ENCODE measurements around the gene SPATA20.

SPATA20 gene

GRCh38 chr17:50519141-50519834 is 27.7 kb upstream of the SPATA20 start:
- TF ChIP-seq FOXM1 (IDR thresholded peaks at IDR 0.05; ENCODE audit: borderline replicate concordance, low read depth) = no peak
- TF ChIP-seq TCF12 (IDR thresholded peaks at IDR 0.05; ENCODE audit: low read depth) = no peak
- no peak for TF ChIP-seq RAD21 (IDR thresholded peaks at IDR 0.05; ENCODE audit: low read depth)
- TF ChIP-seq NFIC (IDR thresholded peaks at IDR 0.05) = no peak
- no peak for TF ChIP-seq EP300 (IDR thresholded peaks at IDR 0.05; ENCODE audit: borderline replicate concordance)
- TF ChIP-seq TEAD4 (IDR thresholded peaks at IDR 0.05) = no peak
- no peak for TF ChIP-seq YY1 (IDR thresholded peaks at IDR 0.05; ENCODE audit: low read depth)
- TF ChIP-seq REST (IDR thresholded peaks at IDR 0.05; ENCODE audit: low read depth) = no peak
- no peak for TF ChIP-seq CEBPB (IDR thresholded peaks at IDR 0.05)
- TF ChIP-seq CREB1 (IDR thresholded peaks at IDR 0.05; ENCODE audit: low read depth) = no peak
- no peak for TF ChIP-seq MAX (IDR thresholded peaks at IDR 0.05)
- TF ChIP-seq ZBTB7A (IDR thresholded peaks at IDR 0.05; ENCODE audit: low read depth) = no peak
- TF ChIP-seq USF1 (IDR thresholded peaks at IDR 0.05) = no peak
- no peak for TF ChIP-seq EGR1 (IDR thresholded peaks at IDR 0.05)

- no peak for TF ChIP-seq NFIC (IDR thresholded peaks at IDR 0.05)
- no peak for TF ChIP-seq REST (IDR thresholded peaks at IDR 0.05; ENCODE audit: low read depth)
Measured at GRCh38 chr17:50520483-50520882, 26.5 kb upstream of the SPATA20 start.

- TF ChIP-seq TEAD4 (IDR thresholded peaks at IDR 0.05) (no peak), TCF12 (IDR thresholded peaks at IDR 0.05; ENCODE audit: low read depth) (no peak), FOXM1 (IDR thresholded peaks at IDR 0.05; ENCODE audit: borderline replicate concordance, low read depth) (no peak), MAX (IDR thresholded peaks at IDR 0.05) (no peak), RAD21 (IDR thresholded peaks at IDR 0.05; ENCODE audit: low read depth) (no peak), NFIC (IDR thresholded peaks at IDR 0.05) (no peak), ZBTB7A (IDR thresholded peaks at IDR 0.05; ENCODE audit: low read depth) (no peak), REST (IDR thresholded peaks at IDR 0.05; ENCODE audit: low read depth) (no peak), YY1 (IDR thresholded peaks at IDR 0.05; ENCODE audit: low read depth) (no peak), TAF1 (IDR thresholded peaks at IDR 0.05; ENCODE audit: low read depth) (no peak), EGR1 (IDR thresholded peaks at IDR 0.05) (no peak), CREB1 (IDR thresholded peaks at IDR 0.05; ENCODE audit: low read depth) (no peak), CEBPB (IDR thresholded peaks at IDR 0.05) (no peak), USF1 (IDR thresholded peaks at IDR 0.05) (no peak)
Measured at GRCh38 chr17:50521514-50521913, 25.5 kb upstream of the SPATA20 start.

GRCh38 chr17:50522766-50523165 is 24.2 kb upstream of the SPATA20 start:
- TF ChIP-seq YY1 (IDR thresholded peaks at IDR 0.05; ENCODE audit: low read depth) (no peak), TEAD4 (IDR thresholded peaks at IDR 0.05) (no peak), USF1 (IDR thresholded peaks at IDR 0.05) (no peak), FOXM1 (IDR thresholded peaks at IDR 0.05; ENCODE audit: borderline replicate concordance, low read depth) (no peak), RAD21 (IDR thresholded peaks at IDR 0.05; ENCODE audit: low read depth) (no peak), TAF1 (IDR thresholded peaks at IDR 0.05; ENCODE audit: low read depth) (no peak), REST (IDR thresholded peaks at IDR 0.05; ENCODE audit: low read depth) (no peak), ZBTB7A (IDR thresholded peaks at IDR 0.05; ENCODE audit: low read depth) (no peak), CREB1 (IDR thresholded peaks at IDR 0.05; ENCODE audit: low read depth) (no peak), CEBPB (IDR thresholded peaks at IDR 0.05) (no peak)
